ENCODE results near the gene RHBDD2.
"Not testable (repeated sequence)": the region's sequence is repeated elsewhere in the genome, so short reads cannot be mapped to it uniquely, and the experiment has no call there.

DNA sequence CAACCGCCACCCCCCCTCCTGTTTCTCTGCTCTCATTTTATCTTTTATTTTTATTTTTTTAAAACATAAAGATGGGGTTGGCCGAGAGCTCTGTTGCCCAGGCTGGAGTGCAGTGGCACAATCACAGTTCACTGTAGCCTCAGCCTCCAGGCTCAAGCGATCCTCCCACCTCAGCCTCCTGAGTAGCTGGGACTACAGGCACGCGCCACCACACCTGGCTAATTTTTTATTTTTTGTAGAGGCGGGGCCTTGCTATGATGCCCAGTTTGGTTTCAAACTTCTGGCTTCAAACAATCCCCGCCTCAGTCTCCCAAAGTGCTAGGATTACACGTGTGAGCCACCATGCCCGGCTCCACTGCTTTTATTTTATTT is 28.8 kb downstream of the RHBDD2 start:
- TF ChIP-seq, protein P1, sequence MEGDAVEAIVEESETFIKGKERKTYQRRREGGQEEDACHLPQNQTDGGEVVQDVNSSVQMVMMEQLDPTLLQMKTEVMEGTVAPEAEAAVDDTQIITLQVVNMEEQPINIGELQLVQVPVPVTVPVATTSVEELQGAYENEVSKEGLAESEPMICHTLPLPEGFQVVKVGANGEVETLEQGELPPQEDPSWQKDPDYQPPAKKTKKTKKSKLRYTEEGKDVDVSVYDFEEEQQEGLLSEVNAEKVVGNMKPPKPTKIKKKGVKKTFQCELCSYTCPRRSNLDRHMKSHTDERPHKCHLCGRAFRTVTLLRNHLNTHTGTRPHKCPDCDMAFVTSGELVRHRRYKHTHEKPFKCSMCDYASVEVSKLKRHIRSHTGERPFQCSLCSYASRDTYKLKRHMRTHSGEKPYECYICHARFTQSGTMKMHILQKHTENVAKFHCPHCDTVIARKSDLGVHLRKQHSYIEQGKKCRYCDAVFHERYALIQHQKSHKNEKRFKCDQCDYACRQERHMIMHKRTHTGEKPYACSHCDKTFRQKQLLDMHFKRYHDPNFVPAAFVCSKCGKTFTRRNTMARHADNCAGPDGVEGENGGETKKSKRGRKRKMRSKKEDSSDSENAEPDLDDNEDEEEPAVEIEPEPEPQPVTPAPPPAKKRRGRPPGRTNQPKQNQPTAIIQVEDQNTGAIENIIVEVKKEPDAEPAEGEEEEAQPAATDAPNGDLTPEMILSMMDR (IDR thresholded peaks at IDR 0.05), result not testable (repeated sequence)
- not testable (repeated sequence) for TF ChIP-seq POLR2A (IDR thresholded peaks at IDR 0.05)
